HG03575 (cell line): ENCODE results near the gene SLC6A11.

Source experiments
- ATAC-seq: cut with Tn5 transposase; IDR thresholded peaks from one replicate; pipeline ENCODE4 v1.9.1; 2021; ENCODE audit not compliant: unreplicated experiment, insufficient number of reproducible peaks, low FRiP score; ENCODE audit errors: extremely low read depth

SLC6A11 gene

GRCh38 chr3:10783360-10784351 lies 32.4 kb upstream of the SLC6A11 start:
- ATAC-seq = no peak

GRCh38 chr3:10786640-10787039 lies 29.4 kb upstream of the SLC6A11 start:
- no peak for ATAC-seq

- ATAC-seq = no peak
These were observed 27.6 kb upstream of the SLC6A11 start for GRCh38 chr3:10788451-10788850.

- ATAC-seq = no peak
These were observed 25.3 kb upstream of the SLC6A11 start for GRCh38 chr3:10790713-10791112.

GRCh38 chr3:10792208-10792607 lies 23.8 kb upstream of the SLC6A11 start:
- no peak for ATAC-seq

GRCh38 chr3:10798600-10799367 lies 17.2 kb upstream of the SLC6A11 start:
- no peak for ATAC-seq

GRCh38 chr3:10804183-10804648 lies 11.8 kb upstream of the SLC6A11 start:
- no peak for ATAC-seq

- no peak for ATAC-seq
These were observed 10.0 kb upstream of the SLC6A11 start for GRCh38 chr3:10806006-10806405.

GRCh38 chr3:10808130-10808735 lies 7.8 kb upstream of the SLC6A11 start:
- ATAC-seq = no peak

GRCh38 chr3:10808974-10809373 lies 7.1 kb upstream of the SLC6A11 start:
- no peak for ATAC-seq

- no peak for ATAC-seq
These were observed 5.7 kb upstream of the SLC6A11 start for GRCh38 chr3:10810376-10810775.

- no peak for ATAC-seq
These were observed 2.6 kb upstream of the SLC6A11 start for GRCh38 chr3:10813425-10813824.

- no peak for ATAC-seq
These were observed 1.4 kb upstream of the SLC6A11 start for GRCh38 chr3:10814623-10815022.

GRCh38 chr3:10815487-10815886 lies 541 bp upstream of the SLC6A11 start:
- no peak for ATAC-seq

- no peak for ATAC-seq
These were observed 830 bp downstream of the SLC6A11 start for GRCh38 chr3:10816863-10817253.

- no peak for ATAC-seq
These were observed 1.5 kb downstream of the SLC6A11 start for GRCh38 chr3:10817506-10817905.

- ATAC-seq = no peak
These were observed 6.0 kb downstream of the SLC6A11 start for GRCh38 chr3:10822055-10822454.

GRCh38 chr3:10822708-10823515 lies 6.9 kb downstream of the SLC6A11 start:
- no peak for ATAC-seq

- ATAC-seq = no peak
These were observed 7.4 kb downstream of the SLC6A11 start for GRCh38 chr3:10823516-10823818.
